ENCODE data around the gene GLI1.

DNA sequence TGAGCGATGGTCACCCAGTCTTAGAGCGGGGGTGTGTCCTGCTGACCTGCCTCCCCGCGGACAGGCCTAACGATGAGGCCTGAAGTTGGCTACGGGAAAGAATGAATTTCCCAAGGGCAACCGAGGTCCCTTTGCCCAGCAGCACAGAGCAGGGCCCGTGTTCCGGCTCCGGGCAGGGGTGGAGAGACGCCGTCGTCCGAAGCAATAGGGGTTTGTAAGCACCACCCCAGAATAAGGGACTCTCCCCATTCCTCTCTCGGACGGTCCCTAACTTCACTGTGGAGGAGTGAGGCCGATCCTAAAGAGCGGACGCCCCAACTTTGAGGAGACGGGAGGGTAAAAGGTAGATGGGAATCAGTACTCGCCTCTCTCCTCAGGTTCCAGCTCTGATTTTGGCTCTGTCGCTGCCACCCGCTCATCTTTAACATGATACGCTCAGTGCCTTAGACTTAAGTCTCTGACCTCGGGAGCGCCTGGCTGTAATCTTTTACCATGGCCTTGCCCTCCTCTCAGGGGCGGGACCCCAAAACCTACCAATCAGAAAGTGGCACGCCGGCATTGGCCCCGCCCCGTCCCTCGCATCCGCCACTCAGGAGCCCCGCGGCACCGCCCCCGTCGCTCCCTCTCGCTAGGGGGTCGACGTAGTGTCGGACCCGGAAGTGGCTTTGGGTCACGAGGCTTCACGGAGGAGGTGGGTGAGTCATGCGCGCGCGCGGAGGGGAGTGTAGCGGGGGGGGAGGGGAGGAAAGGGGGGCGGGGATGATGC is 60.7 kb downstream of the GLI1 start, which contains the start of gene DDIT3:
- TF ChIP-seq POLR2AphosphoS5 (IDR thresholded peaks at IDR 0.05; ENCODE audit: low read depth, low read length) (peak; percentile 100), POLR2A (IDR thresholded peaks at IDR 0.05; ENCODE audit: borderline replicate concordance, extremely low read depth, insufficient read depth, insufficient read length) (peak; percentile 99), ZFX (IDR thresholded peaks at IDR 0.05) (peak; percentile 71; the same call in 1 of the 2 replicates), EZH2 (IDR thresholded peaks at IDR 0.05) (no peak), YY1 (IDR thresholded peaks at IDR 0.05; ENCODE audit: extremely low read depth, insufficient replicate concordance, low read depth, low read length) (peak; percentile 64), SIN3A (IDR thresholded peaks at IDR 0.05; ENCODE audit: low read depth) (no peak), EGR1 (IDR thresholded peaks at IDR 0.05; ENCODE audit: low read depth) (no peak), CBX3 (IDR thresholded peaks at IDR 0.05; ENCODE audit: low read depth) (no peak)
- TF ChIP-seq, protein P1, sequence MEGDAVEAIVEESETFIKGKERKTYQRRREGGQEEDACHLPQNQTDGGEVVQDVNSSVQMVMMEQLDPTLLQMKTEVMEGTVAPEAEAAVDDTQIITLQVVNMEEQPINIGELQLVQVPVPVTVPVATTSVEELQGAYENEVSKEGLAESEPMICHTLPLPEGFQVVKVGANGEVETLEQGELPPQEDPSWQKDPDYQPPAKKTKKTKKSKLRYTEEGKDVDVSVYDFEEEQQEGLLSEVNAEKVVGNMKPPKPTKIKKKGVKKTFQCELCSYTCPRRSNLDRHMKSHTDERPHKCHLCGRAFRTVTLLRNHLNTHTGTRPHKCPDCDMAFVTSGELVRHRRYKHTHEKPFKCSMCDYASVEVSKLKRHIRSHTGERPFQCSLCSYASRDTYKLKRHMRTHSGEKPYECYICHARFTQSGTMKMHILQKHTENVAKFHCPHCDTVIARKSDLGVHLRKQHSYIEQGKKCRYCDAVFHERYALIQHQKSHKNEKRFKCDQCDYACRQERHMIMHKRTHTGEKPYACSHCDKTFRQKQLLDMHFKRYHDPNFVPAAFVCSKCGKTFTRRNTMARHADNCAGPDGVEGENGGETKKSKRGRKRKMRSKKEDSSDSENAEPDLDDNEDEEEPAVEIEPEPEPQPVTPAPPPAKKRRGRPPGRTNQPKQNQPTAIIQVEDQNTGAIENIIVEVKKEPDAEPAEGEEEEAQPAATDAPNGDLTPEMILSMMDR (IDR thresholded peaks at IDR 0.05 in 2 of 3, conservative IDR thresholded peaks at IDR 0.05 in 1 of 3; ENCODE audit: borderline replicate concordance in 1 of 3, insufficient read depth in 1 of 3, low read depth in 2 of 3, low read length in 2 of 3), result no peak
- TF ChIP-seq, protein P2, sequence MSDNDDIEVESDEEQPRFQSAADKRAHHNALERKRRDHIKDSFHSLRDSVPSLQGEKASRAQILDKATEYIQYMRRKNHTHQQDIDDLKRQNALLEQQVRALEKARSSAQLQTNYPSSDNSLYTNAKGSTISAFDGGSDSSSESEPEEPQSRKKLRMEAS (IDR thresholded peaks at IDR 0.05), result no peak
- TF ChIP-seq, protein P3, sequence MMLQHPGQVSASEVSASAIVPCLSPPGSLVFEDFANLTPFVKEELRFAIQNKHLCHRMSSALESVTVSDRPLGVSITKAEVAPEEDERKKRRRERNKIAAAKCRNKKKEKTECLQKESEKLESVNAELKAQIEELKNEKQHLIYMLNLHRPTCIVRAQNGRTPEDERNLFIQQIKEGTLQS (IDR thresholded peaks at IDR 0.05), result no peak

All from HCT116 (cell line).